Inflammatory macrophage treated with lipopolysaccharide for 1 hour (primary cell): ENCODE measurements around the gene THAP7.
A peak's percentile ranks its signal among the peaks of the same experiment; 100 is the strongest.

Experiments
- DNase-seq, 2 donors: peaks; one replicate each; pipeline ENCODE4 v3.0.0-alpha.2; 2020 to 2022

Gene THAP7

GRCh38 chr22:20992456-20993303 lies 9.2 kb downstream of the THAP7 start:
- DNase-seq = no peak

DNA sequence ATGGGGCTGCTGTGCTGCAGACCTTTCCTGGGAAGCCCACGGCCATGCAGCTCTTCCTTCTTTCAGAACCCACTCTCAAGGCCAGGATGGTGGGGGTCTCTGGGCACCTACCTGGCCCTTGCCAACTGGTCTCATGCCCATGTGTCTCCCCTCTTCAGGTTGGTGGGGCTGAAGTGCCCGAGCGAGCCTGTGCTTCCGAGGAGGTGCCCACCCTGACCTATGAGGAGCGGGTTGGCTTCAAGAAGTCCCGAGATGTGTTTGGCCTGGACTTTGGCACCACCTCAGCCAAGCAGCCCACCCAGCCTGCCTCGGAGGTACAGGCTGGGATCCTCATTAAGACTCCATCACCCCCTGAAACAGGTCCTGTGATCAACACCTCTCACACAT lies 9.9 kb downstream of the THAP7 start:
- DNase-seq = no peak

DNA sequence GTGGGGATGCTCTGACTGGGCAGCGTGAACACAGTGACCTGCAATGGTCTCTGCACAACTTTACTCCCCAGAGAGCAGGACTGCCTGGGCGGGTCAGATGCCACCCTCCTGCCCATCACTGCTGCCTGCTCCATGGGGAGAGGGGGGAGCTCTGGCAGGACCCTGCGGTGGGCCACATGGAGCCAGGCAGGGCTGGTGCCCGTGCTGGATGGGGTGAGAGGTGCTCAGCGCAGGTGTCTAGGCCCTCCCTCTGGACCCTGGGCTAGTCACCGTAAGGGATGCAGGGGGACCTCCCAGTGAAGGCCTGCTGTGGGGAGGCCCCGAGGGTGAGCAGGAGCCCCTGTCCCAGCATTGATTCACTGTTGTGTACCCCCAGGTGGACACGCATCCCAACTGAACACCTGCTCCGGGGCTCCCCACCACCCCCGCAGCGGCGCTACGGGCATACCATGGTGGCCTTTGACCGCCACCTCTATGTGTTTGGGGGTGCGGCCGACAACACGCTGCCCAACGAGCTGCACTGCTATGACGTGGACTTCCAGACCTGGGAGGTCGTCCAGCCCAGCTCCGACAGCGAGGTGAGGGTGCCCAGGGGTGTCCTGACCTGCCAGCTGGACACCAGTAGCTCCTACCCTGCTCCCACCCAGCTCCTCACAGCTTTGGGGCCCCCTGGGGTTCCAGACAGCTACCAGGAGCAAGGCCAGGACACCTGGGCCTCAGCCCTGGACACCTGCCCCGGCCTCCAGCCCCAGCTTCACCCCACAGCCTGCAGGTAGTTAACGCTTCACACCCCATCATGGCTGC lies 10.5 kb downstream of the THAP7 start:
- DNase-seq = no peak

DNA sequence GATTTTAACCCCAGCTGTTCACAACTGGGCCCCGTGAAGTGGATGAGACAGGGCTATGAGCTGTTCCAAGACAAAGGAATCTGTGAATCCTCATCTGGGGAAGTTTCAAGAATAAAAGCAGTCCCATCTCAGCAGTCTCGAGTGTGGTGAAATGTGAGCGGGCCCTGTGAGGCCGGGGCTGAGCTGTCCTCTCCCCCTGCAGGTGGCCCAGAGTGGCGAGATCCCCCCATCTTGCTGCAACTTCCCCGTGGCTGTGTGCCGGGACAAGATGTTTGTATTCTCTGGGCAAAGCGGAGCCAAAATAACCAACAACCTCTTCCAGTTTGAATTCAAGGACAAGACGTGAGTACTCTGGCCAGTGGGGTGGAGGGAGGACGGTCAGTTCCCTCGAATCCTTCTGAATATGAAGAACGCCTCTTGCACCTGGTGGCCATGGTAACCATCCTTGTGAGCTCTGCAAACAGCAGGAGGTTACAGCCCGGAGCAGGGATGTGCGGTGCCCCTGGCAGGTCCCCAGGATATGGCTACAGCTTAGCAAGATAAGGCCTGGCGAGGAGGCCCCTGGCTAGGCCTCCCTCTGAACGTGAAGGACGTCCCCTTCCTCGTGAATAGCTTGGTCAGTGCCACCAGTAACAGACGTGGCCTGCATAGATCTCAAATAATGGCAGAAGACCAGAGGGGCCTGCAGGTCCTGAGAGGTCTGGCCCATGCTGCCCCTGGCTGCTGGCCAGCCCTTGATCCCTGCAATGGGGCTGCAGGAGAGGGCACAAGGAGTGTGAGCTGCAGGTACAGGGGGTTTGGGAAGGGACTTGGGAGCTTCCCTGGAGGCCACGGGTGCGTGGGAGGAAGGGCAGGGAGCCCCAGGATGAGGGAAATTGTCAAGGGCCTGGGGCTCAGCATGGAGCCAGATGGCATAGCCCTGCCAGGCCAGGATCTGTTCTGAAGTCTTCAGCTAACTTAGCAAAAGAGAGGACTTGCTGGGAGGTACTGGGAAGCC lies 11.4 kb downstream of the THAP7 start:
- no peak for DNase-seq

DNA sequence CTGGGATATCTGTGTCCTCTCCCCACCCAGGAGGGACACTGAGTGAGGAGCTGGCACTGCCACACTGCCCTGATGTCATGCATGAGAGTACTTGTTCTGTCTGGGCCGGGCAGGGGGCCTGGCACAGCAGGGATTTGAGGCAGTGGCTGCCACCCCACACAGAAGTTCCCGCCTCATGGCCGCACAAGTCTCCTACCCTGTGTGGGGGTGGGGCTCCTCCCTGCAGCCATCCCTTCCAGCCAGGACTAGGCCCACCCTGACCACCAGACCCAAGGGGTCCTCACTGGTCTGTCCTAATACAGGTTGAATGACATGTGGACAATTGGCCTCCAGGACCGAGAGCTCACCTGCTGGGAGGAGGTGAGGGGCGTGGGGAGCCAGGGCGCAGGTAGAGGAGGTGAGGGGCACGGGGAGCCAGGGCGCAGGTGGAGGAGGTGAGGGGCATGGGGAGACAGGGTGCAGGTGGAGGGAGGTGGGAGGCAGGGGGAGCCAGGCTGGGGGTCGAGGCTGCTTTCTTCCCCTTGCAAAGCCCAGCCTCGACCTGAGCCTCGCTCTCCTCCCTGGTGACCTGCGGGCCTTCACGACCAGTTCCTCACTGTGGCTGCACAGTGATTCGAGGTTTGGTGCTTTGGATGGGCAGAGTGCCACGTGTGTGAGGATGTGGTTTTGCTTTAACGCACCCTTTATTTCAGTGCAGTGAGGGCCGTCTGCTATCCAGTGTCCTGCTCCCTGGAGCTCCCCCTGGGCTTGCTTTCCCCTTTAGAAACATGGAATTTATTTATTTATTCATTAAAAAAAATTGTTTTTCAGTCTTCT lies 12.4 kb downstream of the THAP7 start:
- DNase-seq = no peak

- DNase-seq = no peak
Observed at GRCh38 chr22:20988573-20989322, 13.2 kb downstream of the THAP7 start.

DNA sequence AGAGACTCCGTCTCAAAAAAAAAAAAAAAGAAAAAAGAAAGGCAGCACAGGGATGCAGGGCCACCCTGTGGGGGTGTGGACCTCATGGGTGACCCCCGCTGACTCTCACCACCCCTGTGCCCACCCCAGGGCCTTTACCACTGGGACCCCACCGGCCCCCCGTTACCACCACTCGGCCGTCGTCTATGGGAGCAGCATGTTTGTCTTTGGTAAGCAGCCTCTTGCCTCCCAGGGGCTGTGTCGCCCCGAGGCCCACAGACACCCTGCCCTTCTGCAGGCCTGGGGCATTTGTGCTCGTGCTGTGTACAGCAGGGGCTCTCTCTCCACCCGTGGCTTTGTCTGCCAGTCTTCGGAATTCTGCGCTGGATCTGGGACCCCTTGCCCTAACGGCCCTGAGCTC lies 14.5 kb downstream of the THAP7 start:
- no peak for DNase-seq

DNA sequence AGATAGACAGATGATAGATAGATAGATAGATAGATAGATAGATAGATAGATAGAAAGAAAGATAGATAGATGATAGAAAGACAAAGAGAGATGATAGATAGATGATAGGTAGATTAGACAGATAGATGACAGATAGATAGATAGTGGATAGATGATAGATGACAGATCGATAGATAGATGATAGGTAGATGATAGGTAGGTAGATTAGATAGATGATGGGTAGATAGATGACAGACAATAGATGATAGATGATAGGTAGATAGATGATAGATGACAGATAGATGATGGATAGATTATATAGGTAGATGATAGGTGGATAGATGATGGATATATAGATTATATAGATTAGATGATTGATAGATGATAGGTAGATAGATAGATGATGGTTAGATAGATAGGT lies 15.6 kb downstream of the THAP7 start:
- no peak for DNase-seq

GRCh38 chr22:20985720-20986119 lies 16.2 kb downstream of the THAP7 start:
- no peak for DNase-seq

DNA sequence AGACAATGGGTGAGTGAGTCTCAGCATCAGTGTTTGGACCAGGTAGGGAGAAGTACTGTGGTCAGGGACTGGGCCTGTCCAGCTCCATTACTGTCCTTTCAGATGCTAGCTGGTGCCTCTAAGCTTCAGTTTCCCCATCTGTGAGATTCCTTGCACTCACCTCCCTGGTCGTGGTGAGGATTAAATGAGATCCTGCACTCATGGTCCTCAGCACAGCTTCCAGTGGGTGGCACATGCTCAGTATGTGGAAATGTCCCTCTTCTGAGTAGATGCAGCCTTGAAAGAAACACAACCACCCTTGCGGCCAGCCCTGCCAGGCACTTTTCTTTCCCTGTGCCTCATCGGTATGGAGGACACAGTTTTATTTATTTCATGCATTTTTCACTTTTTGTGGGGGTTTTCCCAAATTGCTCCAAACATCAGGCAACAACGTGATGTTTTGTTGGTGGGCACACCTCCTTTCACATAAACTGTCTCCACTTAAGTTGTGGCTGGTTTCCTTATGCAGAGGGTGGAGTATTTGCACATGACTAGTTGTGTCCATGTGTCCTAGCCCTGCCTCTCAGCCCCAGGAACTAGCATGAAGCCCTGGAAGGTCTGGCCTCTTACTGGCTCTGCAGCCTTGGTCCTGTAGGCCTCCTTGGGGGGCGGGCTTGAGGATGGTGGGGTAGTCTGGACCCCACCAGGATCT lies 18.7 kb downstream of the THAP7 start:
- no peak for DNase-seq

DNA sequence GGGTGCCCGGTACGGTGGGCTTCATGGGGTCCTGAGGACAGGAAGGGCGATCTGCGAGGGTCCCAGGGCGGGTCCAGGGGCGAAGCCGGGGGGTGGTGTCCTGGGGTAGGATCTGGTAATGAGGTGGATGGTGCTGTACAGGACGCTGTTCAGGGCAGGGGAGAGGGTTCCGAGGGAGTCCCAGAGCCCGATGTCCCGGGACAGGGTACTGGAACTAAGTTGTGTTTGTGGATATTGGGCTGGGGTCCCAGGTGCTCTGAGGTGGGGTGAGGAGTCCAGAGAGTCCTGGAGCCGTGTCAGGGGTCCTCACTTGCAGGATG lies 19.4 kb downstream of the THAP7 start:
- DNase-seq = no peak

DNA sequence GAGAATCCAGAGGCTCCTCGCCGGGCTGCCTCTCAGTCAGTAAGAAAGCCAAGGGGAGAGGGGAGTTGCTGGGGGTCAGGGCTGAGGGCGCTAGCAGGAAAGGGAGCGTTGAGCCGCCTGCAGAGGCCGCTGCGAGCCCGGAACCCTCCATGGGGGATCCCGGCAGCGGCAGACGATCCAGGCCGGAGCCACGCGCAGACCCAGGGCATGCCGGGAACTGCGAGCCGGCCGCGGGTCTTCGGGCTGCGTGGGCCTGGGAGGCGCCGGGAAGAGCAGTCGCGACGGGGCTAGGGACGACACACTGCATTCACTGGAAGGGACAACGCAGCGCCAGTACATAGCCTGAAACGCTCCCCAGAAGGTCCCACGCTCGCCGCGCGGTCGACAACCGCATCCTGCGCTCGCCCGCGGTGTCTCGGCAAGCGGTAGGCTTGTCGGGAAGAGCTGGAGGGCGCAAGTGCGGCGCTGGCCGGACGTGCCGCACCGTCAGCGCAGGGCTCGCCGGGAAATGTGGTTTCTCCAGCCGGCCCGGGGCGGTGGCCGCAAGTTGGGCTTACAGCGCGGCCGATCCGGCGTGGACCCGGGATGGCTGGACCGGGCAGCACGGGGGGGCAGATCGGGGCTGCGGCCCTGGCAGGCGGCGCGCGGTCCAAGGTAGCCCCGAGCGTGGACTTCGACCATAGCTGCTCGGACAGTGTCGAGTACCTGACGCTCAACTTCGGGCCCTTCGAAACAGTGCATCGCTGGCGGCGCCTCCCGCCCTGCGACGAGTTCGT lies 19.9 kb downstream of the THAP7 start, which contains the start of gene LZTR1:
Gene LZTR1 (plus strand): TSS at position 511 of the 776 bp plus-strand sequence. CDS start 75 bp downstream, at position 586.
- DNase-seq = peak; percentile 70 to 79

DNA sequence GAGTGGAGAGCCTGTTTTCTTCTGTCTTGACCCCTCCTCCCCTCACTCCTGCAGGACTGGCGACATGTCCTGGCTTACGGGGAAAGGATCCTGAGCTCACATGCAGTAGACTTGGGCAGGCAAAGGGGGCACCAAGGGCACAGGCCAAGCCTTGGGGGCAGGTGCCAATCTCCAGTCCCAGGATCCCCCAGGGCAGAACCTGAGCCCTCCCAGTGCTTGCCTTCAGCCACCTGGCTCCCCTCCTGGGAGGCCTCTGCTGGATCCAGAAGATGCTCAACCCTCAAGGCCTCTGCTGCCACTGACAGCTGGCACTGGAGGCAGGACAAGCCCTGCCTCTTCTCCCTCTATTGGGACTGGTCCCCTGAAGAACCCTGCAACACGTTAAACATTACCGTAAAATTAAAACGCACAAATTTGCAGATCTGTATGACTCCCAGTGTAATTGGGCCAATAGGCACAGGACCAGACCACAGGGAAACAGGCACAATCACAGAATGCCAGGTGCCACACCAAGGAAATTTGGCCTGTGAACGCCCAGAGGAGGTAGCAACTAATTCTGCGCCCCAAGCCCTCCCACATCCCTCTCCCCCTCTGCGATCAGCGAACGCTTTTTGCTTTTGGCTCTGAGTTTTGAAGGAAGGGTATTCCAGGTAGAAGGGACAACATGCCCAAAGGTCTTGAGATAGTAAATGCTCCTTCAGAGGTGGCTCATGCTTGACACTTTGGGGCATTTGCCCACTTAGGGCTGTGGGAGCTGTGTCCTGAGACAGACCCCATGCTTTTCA lies 20.8 kb downstream of the THAP7 start:
- DNase-seq = no peak

GRCh38 chr22:20980523-20980922 lies 21.4 kb downstream of the THAP7 start:
- DNase-seq = no peak

- peak in 1 of 2 donors; percentile 77 for DNase-seq
Observed at GRCh38 chr22:20979940-20980453, 21.9 kb downstream of the THAP7 start.

- peak; percentile 73 to 80 for DNase-seq
Observed at GRCh38 chr22:20979243-20979809, 22.6 kb downstream of the THAP7 start.

- DNase-seq = no peak
Observed at GRCh38 chr22:20978419-20978818, 23.5 kb downstream of the THAP7 start.

GRCh38 chr22:20977516-20978170 lies 24.3 kb downstream of the THAP7 start:
- no peak for DNase-seq
